ENCODE measurements around the gene PPP2R2C.

PPP2R2C gene

GRCh38 chr4:6446538-6447451 is 25.6 kb downstream of the PPP2R2C start:
- no peak for DNase-seq

DNA sequence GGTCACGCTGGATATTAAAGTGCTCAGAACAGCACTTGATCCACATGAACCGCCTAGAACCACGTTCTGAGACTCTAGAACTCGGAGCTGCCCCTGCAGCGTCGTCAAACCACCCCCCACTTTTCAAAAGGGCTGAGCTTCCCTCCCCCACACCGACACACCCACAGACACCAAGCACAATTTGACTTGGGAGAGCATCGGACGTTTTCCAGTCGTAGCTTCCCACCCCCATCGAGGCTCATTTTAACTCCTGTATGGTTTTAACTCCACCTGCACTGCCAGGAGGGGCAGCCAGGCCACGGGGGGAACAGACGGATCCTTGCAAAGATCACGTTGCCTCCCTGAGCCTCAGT is 26.3 kb downstream of the PPP2R2C start:
- no peak for DNase-seq

DNA sequence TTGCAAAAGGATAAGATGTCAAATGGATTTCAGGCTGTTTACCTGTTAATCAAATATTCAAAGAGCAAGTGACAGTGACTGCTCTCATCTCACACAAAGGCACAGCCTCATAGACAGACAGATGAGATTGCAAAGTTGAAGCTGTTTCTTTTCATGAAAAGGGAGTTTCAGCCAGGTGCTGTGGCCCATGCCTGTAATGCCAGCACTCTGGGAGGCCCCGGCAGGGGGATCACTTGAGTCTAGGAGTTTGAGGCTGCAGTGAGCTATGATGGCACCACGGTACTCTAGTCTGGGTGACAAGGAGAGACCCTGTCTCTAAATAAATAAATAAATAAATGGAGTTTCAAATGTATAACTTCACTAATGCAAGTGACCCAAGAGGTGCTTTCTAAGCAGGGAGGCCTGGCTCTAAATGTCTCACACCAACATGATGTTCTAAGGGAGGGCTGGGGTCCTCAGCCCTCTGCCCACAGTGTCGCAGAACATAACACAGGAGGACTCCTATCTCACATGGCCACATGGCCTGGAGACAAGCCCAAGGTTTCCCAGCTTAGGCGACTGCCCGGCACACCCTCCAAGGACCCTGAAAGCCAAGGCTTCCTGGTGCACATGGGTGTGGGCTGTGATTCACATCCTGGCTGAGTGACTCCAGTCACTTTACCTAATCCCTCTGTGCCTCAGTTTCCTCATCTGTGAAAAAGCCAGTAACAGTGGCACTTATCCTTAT is 26.8 kb downstream of the PPP2R2C start:
- no peak for DNase-seq

DNA sequence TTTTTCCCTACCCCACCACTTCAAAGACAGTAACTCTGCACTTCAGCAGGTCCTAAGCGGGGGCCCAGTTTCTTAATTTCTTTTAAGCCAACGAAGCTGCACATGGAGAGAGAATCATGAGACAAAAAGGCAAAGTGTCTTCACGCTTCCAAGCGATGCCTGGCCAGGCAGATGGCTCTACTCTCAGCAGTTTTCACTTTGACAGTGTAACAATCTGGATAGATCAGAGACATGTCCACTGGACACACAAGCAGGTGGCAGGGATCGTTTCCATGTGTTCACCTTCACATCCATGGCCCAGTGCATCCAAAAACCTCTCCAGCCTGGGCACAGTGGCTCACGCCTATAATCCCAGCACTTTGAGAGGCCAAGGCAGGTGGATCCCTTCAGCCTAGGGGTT is 27.8 kb downstream of the PPP2R2C start:
- DNase-seq: no peak

GRCh38 chr4:6443035-6444023 is 29.1 kb downstream of the PPP2R2C start:
- DNase-seq: no peak

DNA sequence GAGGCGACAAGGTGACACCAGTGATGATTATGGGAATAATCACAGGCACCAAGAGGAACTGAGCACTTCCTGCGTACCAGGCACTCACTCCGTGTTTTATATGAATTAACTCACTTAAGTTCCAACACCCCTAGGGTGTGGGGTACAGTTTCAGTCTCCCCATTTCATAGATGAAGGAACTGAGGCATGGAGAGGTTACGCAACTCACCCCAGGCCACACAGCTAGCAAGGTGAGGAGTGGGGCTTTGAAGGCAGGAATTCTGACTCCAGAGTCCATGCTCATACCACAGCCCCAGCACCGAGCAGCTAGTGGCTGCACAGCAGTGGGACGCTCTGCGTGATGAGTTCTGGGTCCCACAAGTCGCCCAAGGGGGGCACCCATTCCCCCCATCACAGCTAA is 29.9 kb downstream of the PPP2R2C start:
- no peak for DNase-seq

- no peak for DNase-seq
These were observed 30.7 kb downstream of the PPP2R2C start for GRCh38 chr4:6441758-6442157.

DNA sequence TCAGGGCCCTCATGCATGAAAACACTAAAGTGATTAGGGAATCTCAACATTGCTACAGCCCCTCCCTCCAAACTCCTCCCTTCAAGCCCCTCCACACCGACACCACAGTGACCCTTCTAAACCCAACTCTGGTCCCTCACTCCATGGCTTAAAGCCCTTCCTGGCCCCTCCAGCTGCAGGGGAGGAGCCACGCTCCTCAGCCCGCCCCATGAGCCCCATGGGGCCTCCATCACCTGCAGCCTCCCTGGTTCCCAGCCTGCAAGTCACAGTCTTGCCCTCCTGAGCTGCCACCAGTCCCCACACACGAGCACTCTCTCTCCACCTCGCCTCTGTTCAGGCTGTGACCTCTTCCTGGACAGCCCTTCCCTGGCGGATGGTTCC is 31.2 kb downstream of the PPP2R2C start:
- DNase-seq: no peak

- DNase-seq: no peak
These were observed 31.8 kb downstream of the PPP2R2C start for GRCh38 chr4:6440506-6441201.

DNA sequence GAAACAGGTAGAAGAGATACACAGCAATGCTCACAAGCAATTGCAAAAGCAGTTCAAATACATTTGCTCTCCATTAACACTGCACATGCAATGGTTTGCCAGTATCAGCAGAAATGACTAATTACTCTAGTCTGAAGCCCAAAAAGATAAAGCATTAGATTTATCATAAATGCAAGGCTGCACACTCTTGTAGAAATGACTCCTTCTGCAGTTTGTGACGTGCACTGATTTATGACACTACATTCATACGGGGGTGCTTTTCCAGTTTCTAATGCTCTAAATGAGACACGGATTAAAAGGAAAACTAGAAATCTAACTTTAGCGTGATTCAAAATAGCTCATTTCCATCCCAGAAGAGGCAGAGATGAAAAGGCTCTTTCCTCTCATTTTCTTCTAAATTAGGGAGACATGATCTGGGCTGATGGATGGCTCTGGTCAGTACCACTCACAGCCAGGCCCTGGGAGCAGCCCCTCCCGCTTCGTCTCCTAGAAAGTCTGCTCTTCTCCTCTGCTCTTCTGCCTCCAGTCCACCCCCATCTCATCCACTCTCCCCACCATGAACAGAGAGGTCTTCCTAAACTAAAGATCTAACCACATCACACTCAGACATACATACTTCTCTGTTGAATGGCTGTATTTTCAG is 33.2 kb downstream of the PPP2R2C start:
- no peak for DNase-seq

GRCh38 chr4:6437826-6438238 is 34.6 kb downstream of the PPP2R2C start:
- DNase-seq: no peak

- no peak for DNase-seq
These were observed 37.4 kb downstream of the PPP2R2C start for GRCh38 chr4:6435010-6435409.

DNA sequence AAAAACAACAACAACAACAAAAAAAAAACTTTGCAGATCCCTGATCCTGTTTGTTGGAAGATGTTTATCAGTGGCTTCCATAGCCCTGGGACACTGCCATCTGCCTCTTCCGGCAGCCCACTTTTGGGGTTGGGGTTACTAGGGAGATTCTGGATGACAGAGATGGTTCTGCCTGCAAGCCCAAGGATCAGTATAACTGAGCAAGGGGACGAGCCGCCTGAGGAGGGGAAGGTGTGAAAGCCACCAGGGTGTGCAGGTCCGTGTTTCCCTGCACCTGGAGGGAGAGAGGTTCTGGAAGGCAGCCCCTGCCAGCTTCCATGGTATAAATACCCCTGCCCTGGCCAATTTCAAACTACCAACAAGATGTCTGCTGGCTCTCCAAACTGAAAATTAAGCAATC is 41.5 kb downstream of the PPP2R2C start:
- no peak for DNase-seq

- DNase-seq: no peak
These were observed 44.8 kb downstream of the PPP2R2C start for GRCh38 chr4:6427439-6428090.

DNA sequence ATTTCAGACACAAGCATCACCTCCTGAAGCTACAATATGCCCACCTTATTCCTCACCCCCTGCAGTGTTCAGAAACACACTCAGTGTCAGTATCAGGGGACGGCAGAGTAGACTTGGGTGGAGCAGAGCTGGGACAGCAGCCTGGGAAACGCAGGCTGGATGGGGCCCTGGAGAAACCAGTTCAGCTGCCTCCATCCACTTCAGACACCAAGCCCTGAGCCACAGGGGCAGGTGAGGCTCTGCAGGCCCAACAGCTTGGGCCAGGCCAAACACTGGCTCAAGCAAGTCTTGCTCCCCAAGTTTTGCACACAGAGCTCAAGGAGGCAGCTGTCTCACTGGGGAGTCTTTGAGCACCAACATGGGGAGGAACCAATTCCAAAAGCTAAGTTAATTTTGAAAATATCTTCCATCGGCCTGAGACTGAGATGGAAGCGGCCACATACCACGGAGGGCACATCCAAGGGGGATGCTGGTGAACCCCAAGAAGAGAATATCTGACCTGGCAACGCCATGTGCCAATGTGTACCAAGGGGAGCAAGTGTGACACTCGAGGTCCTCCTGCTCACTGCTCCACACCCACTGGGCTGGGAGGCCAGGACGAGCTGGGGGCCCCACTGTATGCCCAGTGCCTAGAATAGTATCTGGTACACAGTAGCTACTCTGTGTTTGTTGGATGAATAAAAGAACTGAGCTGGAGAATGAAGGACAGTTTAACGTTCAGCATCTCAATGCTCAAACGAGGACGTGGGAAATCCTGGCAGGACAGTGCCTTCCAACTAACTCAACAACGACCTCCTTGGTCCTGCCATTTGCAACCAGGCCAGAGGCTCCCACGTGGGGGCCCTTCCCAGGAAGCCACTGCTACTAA is 45.6 kb downstream of the PPP2R2C start:
- DNase-seq: no peak

DNA sequence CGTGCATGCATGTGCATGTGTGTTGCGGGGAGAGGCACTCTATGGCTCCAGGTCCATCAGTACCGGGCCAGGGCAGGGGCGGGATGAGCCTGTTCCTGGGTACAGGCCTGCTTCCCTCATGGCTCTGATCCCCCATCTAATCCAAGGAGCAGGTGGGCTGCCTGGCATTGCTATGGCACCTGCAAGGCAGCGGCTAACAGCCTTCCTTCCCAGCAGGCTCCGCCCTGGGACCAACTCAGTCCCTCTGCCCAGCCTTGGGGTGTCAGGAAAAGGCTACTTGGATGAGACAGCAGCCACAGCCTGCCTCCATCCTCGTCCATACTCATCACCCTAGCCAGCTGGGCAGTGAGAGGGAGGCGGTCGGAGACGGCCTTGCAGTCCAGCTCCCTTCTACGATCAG is 46.5 kb downstream of the PPP2R2C start:
- DNase-seq: no peak

DNA sequence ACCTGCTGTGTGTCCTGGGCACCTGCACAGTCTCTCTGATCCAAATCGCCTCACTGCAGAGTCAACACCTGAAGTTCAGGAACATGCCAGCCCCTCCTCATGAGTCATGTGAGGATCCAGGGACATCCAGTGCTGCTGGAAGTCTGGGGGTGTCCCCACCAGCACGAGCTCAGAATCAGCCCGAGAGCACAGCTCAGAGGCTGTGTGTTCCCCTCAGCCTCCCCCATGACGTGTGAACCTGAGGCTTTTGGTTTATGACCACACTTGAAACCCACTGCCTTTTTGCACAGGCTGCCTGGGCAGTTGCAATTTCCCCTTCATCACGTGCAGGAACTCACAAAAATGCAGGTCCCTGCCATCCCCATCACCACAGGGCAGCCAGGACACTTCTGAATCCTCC is 47.1 kb downstream of the PPP2R2C start:
- no peak for DNase-seq

GRCh38 chr4:6424425-6424824 is 48.0 kb downstream of the PPP2R2C start:
- DNase-seq: no peak

- no peak for DNase-seq
These were observed 48.8 kb downstream of the PPP2R2C start for GRCh38 chr4:6423575-6423974.

GRCh38 chr4:6422866-6423265 is 49.5 kb downstream of the PPP2R2C start:
- no peak for DNase-seq

All from activated CD4-positive, alpha-beta T cell treated with anti-CD3 and anti-CD28 coated beads, Interleukin-2, amount 50 U/mL, for 1 hour (primary cell).